OCI-LY7 (cell line): ENCODE results near the gene ADSS1. TPM values are rescaled to one million over a fixed set of nuclear protein-coding genes. Genes with fewer than 3 reads are reported as not detected.
A peak's percentile ranks its signal among the peaks of the same experiment; 100 is the strongest.

Experiments
- BruUV-seq: library from RNA; stranded (reverse); fragments of 400-500 nt; replicated peaks from 2 replicates; lab custom pipeline; 2021; lab: Mats Ljungman, UMichigan
- CTCF ChIA-PET: fragments of 300-600 bp; sonication (Branson Sonifier 250); formaldehyde crosslinking; loops from one replicate; lab custom pipeline; 2022; ENCODE audit warnings: antibody characterized with exemption; ENCODE audit not compliant: unreplicated experiment; lab: Charles Lee
- POLR2A ChIA-PET: fragments of 300-600 bp; sonication (Branson Sonifier 250); formaldehyde crosslinking; loops from one replicate; lab custom pipeline; 2022; ENCODE audit warnings: antibody characterized with exemption; lab: Charles Lee
- DNase-seq: peaks from one replicate; pipeline ENCODE4 v3.0.0-alpha.2; 2015; ENCODE audit warnings: low spot score
- H2AFZ ChIP-seq: fragments of 200-600 bp; sonication (generic), shearing (Covaris generic); 2 replicates; pipeline ENCODE4 v1.6.1; 2014; ENCODE audit warnings: mild to moderate bottlenecking, antibody characterized with exemption, low read length, moderate library complexity
- H3K27ac ChIP-seq: fragments of 200-600 bp; sonication (generic); 2 replicates; pipeline ENCODE4 v1.5.1; 2014; ENCODE audit warnings: mixed run types, low read depth, mild to moderate bottlenecking, moderate library complexity, low read length, inconsistent platforms; ENCODE audit not compliant: poor library complexity, severe bottlenecking
- H3K36me3 ChIP-seq: fragments of 200-600 bp; sonication (generic); 2 replicates; pipeline ENCODE4 v1.6.1; 2014; ENCODE audit warnings: mild to moderate bottlenecking, antibody characterized with exemption, low read length, moderate library complexity, mixed read lengths; ENCODE audit not compliant: insufficient read depth
- H3K4me1 ChIP-seq: fragments of 200-600 bp; sonication (generic); 2 replicates; pipeline ENCODE4 v1.5.1; 2014; ENCODE audit warnings: mild to moderate bottlenecking, low read length; ENCODE audit not compliant: insufficient read depth, poor library complexity, severe bottlenecking
- H3K4me2 ChIP-seq: fragments of 200-600 bp; sonication (generic); 2 replicates; pipeline ENCODE4 v1.6.1; 2014; ENCODE audit warnings: mild to moderate bottlenecking, low read length
- H3K4me3 ChIP-seq: fragments of 200-600 bp; sonication (generic); 2 replicates; pipeline ENCODE4 v1.5.1; 2014; ENCODE audit warnings: mild to moderate bottlenecking, low read depth, low read length; ENCODE audit not compliant: poor library complexity, severe bottlenecking
- H3K79me2 ChIP-seq: fragments of 200-600 bp; sonication (generic); 2 replicates; pipeline ENCODE4 v1.6.1; 2016; ENCODE audit warnings: low read depth, mild to moderate bottlenecking, low read length, moderate library complexity, mixed read lengths; ENCODE audit not compliant: insufficient read depth
- H3K9me2 ChIP-seq: fragments of 200-600 bp; sonication (generic); 2 replicates; pipeline ENCODE4 v1.6.1; 2016; ENCODE audit warnings: mild to moderate bottlenecking, low read length, mixed read lengths; ENCODE audit not compliant: insufficient read depth
- H3K9me3 ChIP-seq: fragments of 200-600 bp; sonication (generic); 2 replicates; pipeline ENCODE4 v1.6.1; 2014; ENCODE audit warnings: mild to moderate bottlenecking, mixed run types, low read length, mixed read lengths
- H4K20me1 ChIP-seq: fragments of 200-600 bp; sonication (generic); 2 replicates; pipeline ENCODE4 v1.6.1; 2014; ENCODE audit warnings: mild to moderate bottlenecking, antibody characterized with exemption, low read length, moderate library complexity, mixed read lengths; ENCODE audit not compliant: insufficient read depth
- EZH2phosphoT487 ChIP-seq: fragments of 200-600 bp; sonication (generic); IDR thresholded peaks from 2 replicates; pipeline ENCODE4 v1.6.1; 2018; ENCODE audit warnings: low read depth, borderline replicate concordance, mild to moderate bottlenecking, mixed run types, antibody characterized with exemption, low read length, moderate library complexity, mixed read lengths
- intact Hi-C: fragments of 100-400 bp; cut with micrococcal nuclease; formaldehyde crosslinking; loops from one replicate; pipeline ENCODE4 v1.10.0; 2022; ENCODE audit not compliant: unreplicated experiment
- total RNA-seq, 2 experiments: library from RNA; depleted of rRNA in 1 of 2; stranded (reverse); fragments of >200 nt in 1 of 2; shearing (Covaris generic) in 1 of 2; gene quantifications; 2 replicates each; pipeline ENCODE4 v1.2.3, GENCODE V29; 2014 to 2022
- TF ChIP-seq, protein P1 (sequence below): fragments of 200-600 bp; sonication (generic); conservative IDR thresholded peaks from 2 replicates; pipeline ENCODE4 v1.5.1; 2014; ENCODE audit warnings: mild to moderate bottlenecking, antibody characterized with exemption, low read length, moderate library complexity, mixed read lengths

ADSS1 gene
- total RNA-seq, 2 experiments from 2014 or later, result 2.8 TPM; not detected in 1

DNA sequence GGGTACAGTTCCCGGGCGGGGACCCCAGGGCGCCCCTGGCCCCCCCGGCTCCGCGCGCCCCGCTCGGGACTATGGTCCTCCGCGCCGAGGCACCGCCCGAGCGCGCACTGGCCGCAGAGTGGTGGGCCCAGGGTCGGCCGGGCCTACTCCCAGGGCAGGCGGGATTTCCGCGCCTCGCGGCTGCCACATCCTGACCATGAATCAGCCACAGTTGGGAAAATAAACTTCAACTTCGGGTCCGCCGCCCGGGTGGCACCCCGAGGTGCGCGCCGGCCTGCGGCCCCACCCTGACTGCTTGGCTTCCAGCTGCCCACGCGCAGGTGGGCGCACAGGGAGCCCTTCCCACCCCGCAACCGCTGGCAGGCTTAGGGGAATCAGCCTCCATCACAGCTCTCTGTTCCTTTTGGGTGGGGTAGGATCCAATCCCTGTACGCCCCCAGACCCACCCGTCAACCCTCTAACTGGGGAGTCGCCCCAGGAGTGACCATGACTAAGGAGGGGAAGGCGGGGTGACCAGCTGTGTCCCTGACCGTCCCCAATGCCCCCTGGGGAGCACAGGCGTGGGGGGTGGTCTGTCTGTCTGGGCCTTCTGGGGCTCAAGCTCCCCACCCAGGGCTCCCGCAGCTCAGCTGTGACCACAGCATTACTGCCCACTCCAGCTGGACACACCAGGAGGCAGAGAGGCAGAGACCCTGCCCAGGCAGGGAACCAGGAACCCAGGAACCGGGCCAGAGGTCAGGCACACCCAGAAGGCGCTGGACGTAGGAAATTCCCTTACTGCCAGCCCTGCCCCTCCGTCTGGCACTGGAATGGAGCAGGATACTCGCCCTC lies 33.9 kb upstream of the ADSS1 start:
- TF ChIP-seq, protein P1, sequence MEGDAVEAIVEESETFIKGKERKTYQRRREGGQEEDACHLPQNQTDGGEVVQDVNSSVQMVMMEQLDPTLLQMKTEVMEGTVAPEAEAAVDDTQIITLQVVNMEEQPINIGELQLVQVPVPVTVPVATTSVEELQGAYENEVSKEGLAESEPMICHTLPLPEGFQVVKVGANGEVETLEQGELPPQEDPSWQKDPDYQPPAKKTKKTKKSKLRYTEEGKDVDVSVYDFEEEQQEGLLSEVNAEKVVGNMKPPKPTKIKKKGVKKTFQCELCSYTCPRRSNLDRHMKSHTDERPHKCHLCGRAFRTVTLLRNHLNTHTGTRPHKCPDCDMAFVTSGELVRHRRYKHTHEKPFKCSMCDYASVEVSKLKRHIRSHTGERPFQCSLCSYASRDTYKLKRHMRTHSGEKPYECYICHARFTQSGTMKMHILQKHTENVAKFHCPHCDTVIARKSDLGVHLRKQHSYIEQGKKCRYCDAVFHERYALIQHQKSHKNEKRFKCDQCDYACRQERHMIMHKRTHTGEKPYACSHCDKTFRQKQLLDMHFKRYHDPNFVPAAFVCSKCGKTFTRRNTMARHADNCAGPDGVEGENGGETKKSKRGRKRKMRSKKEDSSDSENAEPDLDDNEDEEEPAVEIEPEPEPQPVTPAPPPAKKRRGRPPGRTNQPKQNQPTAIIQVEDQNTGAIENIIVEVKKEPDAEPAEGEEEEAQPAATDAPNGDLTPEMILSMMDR, result no peak
- no peak for TF ChIP-seq EZH2phosphoT487
- ChIA-PET POLR2A (interaction anchor here (0.7 kb wide), 1 partner anchor 32 kb away, joined by 3 read pairs; no protein-coding TSS in a partner anchor), CTCF (no interaction called here)
- peak; percentile 29 for DNase-seq
- intact Hi-C loops, result no loop called here
- Histone ChIP-seq H4K20me1 (0 out of 2 replicates have a peak, but pooled peaks cover 5% of the 10 kb centered on the region), H3K79me2 (peaks cover 14% of the 10 kb centered on the region; the same call in 1 of the 2 replicates), H2AFZ (peak overlapping the region; percentile 25; the same call in 1 of the 2 replicates), H3K9me3 (no peaks in the 10 kb centered on the region), H3K9me2 (no peaks in the 10 kb centered on the region), H3K4me1 (peaks cover 48% of the 10 kb centered on the region), H3K4me3 (peak overlapping the region; percentile 86), H3K4me2 (peak overlapping the region; percentile 81), H3K36me3 (no peaks in the 10 kb centered on the region; the same call in 1 of the 2 replicates), H3K27ac (no peak overlapping the region)
- no TSS peak for BruUV-seq

DNA sequence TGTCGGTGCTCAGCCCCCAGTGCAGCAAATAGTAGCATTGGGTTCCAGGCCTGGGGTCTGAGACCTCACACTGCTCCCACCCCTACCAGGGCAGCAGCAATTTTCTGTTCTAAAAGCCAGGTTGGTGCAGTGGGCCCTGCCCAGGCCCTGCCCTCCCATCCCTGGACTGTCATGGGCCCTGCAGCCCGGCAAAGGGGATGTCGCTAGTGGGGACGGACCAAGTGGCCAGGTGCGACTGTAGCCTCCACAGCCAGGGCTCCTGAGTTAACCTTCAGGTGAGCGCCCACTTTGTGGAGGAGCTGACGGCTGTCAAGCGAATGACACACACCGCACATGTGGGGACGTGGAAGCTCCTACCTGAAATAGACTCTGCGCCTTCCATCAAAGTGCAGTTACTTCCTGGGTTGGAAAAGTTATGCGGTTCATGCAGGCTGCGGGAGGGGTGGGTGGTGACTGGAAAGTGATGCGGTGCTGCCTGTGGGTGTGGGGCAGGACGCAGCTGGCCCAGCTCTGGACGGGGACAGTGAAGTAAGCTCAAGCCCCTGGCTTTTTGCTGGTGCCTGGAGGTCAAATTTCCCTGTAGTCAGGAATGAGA lies 33.1 kb upstream of the ADSS1 start:
- Histone ChIP-seq H3K9me2 (no peaks in the 10 kb centered on the region), H3K4me2 (peak overlapping the region; percentile 81), H3K4me1 (peaks cover 45% of the 10 kb centered on the region), H2AFZ (no peak overlapping the region), H4K20me1 (0 out of 2 replicates have a peak, but pooled peaks cover 5% of the 10 kb centered on the region), H3K4me3 (peak overlapping the region; percentile 86), H3K27ac (no peak overlapping the region), H3K79me2 (peaks cover 14% of the 10 kb centered on the region; the same call in 1 of the 2 replicates), H3K9me3 (no peaks in the 10 kb centered on the region), H3K36me3 (peaks cover 1% of the 10 kb centered on the region; the same call in 1 of the 2 replicates)
- ChIA-PET POLR2A (no interaction called here), CTCF (no interaction called here)
- intact Hi-C loops, result no loop called here
- TF ChIP-seq, protein P1, result no peak
- no peak for TF ChIP-seq EZH2phosphoT487
- BruUV-seq, result no TSS peak
- DNase-seq, result no peak
